IMR-90 (cell line): Measurements from ENCODE around the gene NANOGP8. TPM values are rescaled to one million over a fixed set of nuclear protein-coding genes. Genes with fewer than 3 reads are reported as not detected.

Experiments used
- ATAC-seq: fragments of 200-7000 bp; cut with Tn5 transposase; 2 replicates; pipeline ENCODE4 v1.9.1; 2020; ENCODE audit warnings: low read depth, mild to moderate bottlenecking, moderate library complexity
- BruUV-seq: library from RNA; stranded (reverse); fragments of 400-500 nt; replicated peaks from 2 replicates; lab custom pipeline; 2021; lab: Mats Ljungman, UMichigan
- CTCF ChIA-PET: fragments of 300-600 bp; formaldehyde crosslinking; extraction: SDS; loops from one replicate; lab custom pipeline; 2021; ENCODE audit warnings: antibody characterized with exemption; lab: Yijun Ruan, JAX
- POLR2A ChIA-PET: fragments of 300-600 bp; sonication (Branson Sonifier 250); formaldehyde crosslinking; loops from one replicate; lab custom pipeline; 2022; ENCODE audit warnings: antibody characterized with exemption; ENCODE audit not compliant: unreplicated experiment; lab: Charles Lee
- DNase-seq: peaks from one replicate; pipeline ENCODE4 v3.0.0; 2013
- H2AFZ ChIP-seq: replicated peaks from 2 replicates; pipeline ENCODE3; 2013; ENCODE audit warnings: low read length, mild to moderate bottlenecking; ENCODE audit not compliant: poor library complexity
- H2AK5ac ChIP-seq: 2 replicates; pipeline ENCODE4 v1.6.1; 2013; ENCODE audit warnings: low read depth, low read length, inconsistent platforms
- H2AK9ac ChIP-seq: replicated peaks from 2 replicates; pipeline ENCODE3; 2013; ENCODE audit warnings: mild to moderate bottlenecking, low read depth, low read length, moderate library complexity; ENCODE audit not compliant: poor library complexity
- H2BK120ac ChIP-seq: 2 replicates; pipeline ENCODE4 v1.6.1; 2013; ENCODE audit warnings: low read depth, low read length, inconsistent platforms
- H2BK15ac ChIP-seq: 3 replicates; pipeline ENCODE4 v1.6.1; 2013; ENCODE audit warnings: low read depth, low read length, inconsistent platforms
- H2BK20ac ChIP-seq: 2 replicates; pipeline ENCODE4 v1.6.1; 2013; ENCODE audit warnings: low read depth, mild to moderate bottlenecking, inconsistent platforms, low read length, moderate library complexity
- H2BK5ac ChIP-seq: 2 replicates; pipeline ENCODE4 v1.6.1; 2013; ENCODE audit warnings: mild to moderate bottlenecking, low read depth, low read length, inconsistent platforms; ENCODE audit not compliant: poor library complexity, severe bottlenecking
- H3K14ac ChIP-seq: replicated peaks from 2 replicates; pipeline ENCODE4 v1.6.1; 2013; ENCODE audit warnings: low read depth, low read length, inconsistent platforms
- H3K18ac ChIP-seq: 2 replicates; pipeline ENCODE4 v1.6.1; 2013; ENCODE audit warnings: low read depth, low read length, control low read depth
- H3K23ac ChIP-seq: 2 replicates; pipeline ENCODE4 v1.6.1; 2013; ENCODE audit warnings: low read depth, low read length, inconsistent platforms
- H3K27ac ChIP-seq: 2 replicates; pipeline ENCODE4 v1.5.1; 2013; ENCODE audit warnings: mild to moderate bottlenecking, control low read depth, low read length; ENCODE audit not compliant: insufficient read depth
- H3K27me3 ChIP-seq: 2 replicates; pipeline ENCODE4 v1.6.1; 2013; ENCODE audit warnings: low read length; ENCODE audit not compliant: control insufficient read depth, insufficient read depth
- H3K36me3 ChIP-seq: 2 replicates; pipeline ENCODE4 v1.6.1; 2013; ENCODE audit warnings: low read length, mixed read lengths; ENCODE audit not compliant: control insufficient read depth, insufficient read depth
- H3K4ac ChIP-seq: 2 replicates; pipeline ENCODE4 v1.6.1; 2013; ENCODE audit warnings: low read depth, low read length, inconsistent platforms
- H3K4me1 ChIP-seq: 2 replicates; pipeline ENCODE4 v1.6.1; 2013; ENCODE audit warnings: low read length, mixed read lengths; ENCODE audit not compliant: control insufficient read depth, insufficient read depth
- H3K4me2 ChIP-seq: 2 replicates; pipeline ENCODE4 v1.6.1; 2013; ENCODE audit warnings: low read depth, mild to moderate bottlenecking, control low read depth, low read length, moderate library complexity
- H3K4me3 ChIP-seq: 2 replicates; pipeline ENCODE4 v1.5.1; 2013; ENCODE audit warnings: low read depth, mild to moderate bottlenecking, control low read depth, low read length, moderate library complexity; ENCODE audit not compliant: insufficient read depth
- H3K56ac ChIP-seq: 2 replicates; pipeline ENCODE4 v1.6.1; 2013; ENCODE audit warnings: low read length, inconsistent platforms; ENCODE audit not compliant: insufficient read depth; ENCODE audit errors: extremely low read depth
- H3K79me1 ChIP-seq, 2 experiments: 2 replicates each; pipeline ENCODE4 v1.6.1; 2013; ENCODE audit warnings: low read length in 2 of 2, inconsistent platforms in 1 of 2, low read depth in 1 of 2
- H3K9ac ChIP-seq: 2 replicates; pipeline ENCODE4 v1.6.1; 2013; ENCODE audit warnings: low read depth, low read length, control low read depth
- H3K9me1 ChIP-seq: 2 replicates; pipeline ENCODE4 v1.6.1; 2013; ENCODE audit warnings: low read length, inconsistent platforms; ENCODE audit not compliant: insufficient read depth
- H3K9me3 ChIP-seq: 2 replicates; pipeline ENCODE4 v1.6.1; 2013; ENCODE audit warnings: low read length; ENCODE audit not compliant: control insufficient read depth, insufficient read depth
- H4K20me1 ChIP-seq: 2 replicates; pipeline ENCODE4 v1.6.1; 2013; ENCODE audit warnings: low read length, inconsistent platforms; ENCODE audit not compliant: insufficient read depth
- H4K5ac ChIP-seq: 2 replicates; pipeline ENCODE4 v1.6.1; 2013; ENCODE audit warnings: mild to moderate bottlenecking, low read depth, low read length, control low read depth
- H4K8ac ChIP-seq, 2 experiments: 2 replicates each; pipeline ENCODE4 v1.6.1; 2013; ENCODE audit warnings: low read depth in 2 of 2, low read length in 2 of 2, control low read depth in 1 of 2, inconsistent platforms in 1 of 2
- H4K91ac ChIP-seq: 2 replicates; pipeline ENCODE4 v1.6.1; 2013; ENCODE audit warnings: low read depth, low read length, inconsistent platforms; ENCODE audit not compliant: insufficient read depth
- BHLHE40 ChIP-seq: fragments of 150-350 bp; IDR thresholded peaks from 2 replicates; pipeline ENCODE4 v1.6.1; 2016; ENCODE audit warnings: mild to moderate bottlenecking, low read depth, low read length
- CEBPB ChIP-seq: IDR thresholded peaks from 2 replicates; pipeline ENCODE4 v1.6.1; 2012; ENCODE audit warnings: low read depth, low read length, improper control_type of control experiment
- ELK1 ChIP-seq: fragments of 150-350 bp; IDR thresholded peaks from 2 replicates; pipeline ENCODE4 v1.6.1; 2016; ENCODE audit warnings: low read depth, mild to moderate bottlenecking, low read length, moderate library complexity, borderline replicate concordance
- MAFK ChIP-seq: IDR thresholded peaks from 2 replicates; pipeline ENCODE4 v1.6.1; 2012; ENCODE audit warnings: low read depth, low read length, improper control_type of control experiment
- MAZ ChIP-seq: IDR thresholded peaks from 2 replicates; pipeline ENCODE4 v1.6.1; 2012; ENCODE audit warnings: low read depth, mild to moderate bottlenecking, low read length, improper control_type of control experiment, moderate library complexity, borderline replicate concordance
- MXI1 ChIP-seq: IDR thresholded peaks from 2 replicates; pipeline ENCODE4 v1.6.1; 2012; ENCODE audit warnings: low read depth, mild to moderate bottlenecking, low read length, moderate library complexity, borderline replicate concordance
- POLR2A ChIP-seq: IDR thresholded peaks from 2 replicates; pipeline ENCODE4 v1.6.1; 2012; ENCODE audit warnings: mild to moderate bottlenecking, low read depth, low read length
- RAD21 ChIP-seq: IDR thresholded peaks from 2 replicates; pipeline ENCODE4 v1.6.1; 2012; ENCODE audit warnings: low read length, improper control_type of control experiment
- RFX5 ChIP-seq: IDR thresholded peaks from 2 replicates; pipeline ENCODE4 v1.8.0; 2012; ENCODE audit warnings: low read depth, mild to moderate bottlenecking, low read length, moderate library complexity
- WGBS, 2 experiments: methylation state at CpG; one replicate each; pipeline versions ENCODE4 v1.1.5 to v1.1.7; 2013; ENCODE audit warnings: missing lambda C conversion rate in 2 of 2; ENCODE audit not compliant: insufficient read length in 1 of 2; ENCODE audit errors: extremely low coverage in 2 of 2; 5-methylcytosine and 5-hydroxymethylcytosine counted together
- dilution Hi-C: fragments of 300-500 bp; cut with HindIII; formaldehyde crosslinking; loops from one replicate; pipeline ENCODE4 v1.14.3; 2018; ENCODE audit warnings: low sequenced_read_pairs; ENCODE audit not compliant: unreplicated experiment
- in situ Hi-C: fragments of 300-500 bp; cut with MboI; formaldehyde crosslinking; loops from 3 replicates; pipeline ENCODE4 v1.14.3; 2019; ENCODE audit warnings: low sequenced_read_pairs, inconsistent platforms, mixed read lengths
- intact Hi-C: fragments of 100-400 bp; cut with micrococcal nuclease; formaldehyde crosslinking; loops from 2 replicates; pipeline ENCODE4 v1.10.0; 2022
- polyA plus RNA-seq, 3 experiments: library from polyadenylated mRNA; depleted of rRNA; stranded (reverse); fragments of >200 nt; gene quantifications; 2 replicates each; pipeline ENCODE4 v1.2.3, GENCODE V29; 2012; ENCODE audit warnings: low replicate concordance in 1 of 3
- total RNA-seq: library from RNA; depleted of rRNA; stranded (reverse); fragments of >200 nt; gene quantifications from 2 replicates; pipeline ENCODE4 v1.2.3, GENCODE V29; 2012

NANOGP8 gene
- total and polyA plus RNA-seq, 2 of the 4 experiments (the other 2 are of a cell fraction): not detected

GRCh38 chr15:35107561-35107960 lies 22.5 kb upstream of the NANOGP8 start:
- H3K56ac ChIP-seq: no peak overlapping the region
- no peak for DNase-seq
- intact Hi-C loops: no loop called here
- H3K14ac ChIP-seq: no peak overlapping the region
- no peak overlapping the region for H2AFZ ChIP-seq
- no peak overlapping the region for H3K27ac ChIP-seq
- H2AK9ac ChIP-seq: no peak overlapping the region
- in situ Hi-C loops: no loop called here
- ChIA-PET CTCF (no interaction called here), POLR2A (no interaction called here)
- H2BK5ac ChIP-seq: no peak overlapping the region
- BruUV-seq: no TSS peak
- no peaks in the 10 kb centered on the region for H3K36me3 ChIP-seq
- dilution Hi-C loops: no loop called here
- no peak overlapping the region for H3K4me3 ChIP-seq
- no peak overlapping the region for H4K5ac ChIP-seq
- no peak for TF ChIP-seq MAFK
- TF ChIP-seq BHLHE40: no peak
- no peak for TF ChIP-seq RAD21
- no peak for TF ChIP-seq MAZ
- no peak for TF ChIP-seq MXI1
- TF ChIP-seq CEBPB: no peak
- no peak for TF ChIP-seq RFX5
- no peak for TF ChIP-seq ELK1
- no peak for TF ChIP-seq POLR2A
- H2BK15ac ChIP-seq: no peak overlapping the region
- H4K20me1 ChIP-seq: no peaks in the 10 kb centered on the region
- no peak overlapping the region for H3K23ac ChIP-seq
- H3K4me1 ChIP-seq: peaks cover 5% of the 10 kb centered on the region; the same call in 1 of the 2 replicates
- no peaks in the 10 kb centered on the region for H3K79me1 ChIP-seq
- no peaks in the 10 kb centered on the region for H3K9me3 ChIP-seq
- H2BK20ac ChIP-seq: no peak overlapping the region
- no CpG with 5 or more reads among the region's 5 CpGs for WGBS, 2 experiments
- no peak overlapping the region for H3K4ac ChIP-seq
- H3K9ac ChIP-seq: no peak overlapping the region
- H2AK5ac ChIP-seq: no peak overlapping the region
- no peak overlapping the region for H3K18ac ChIP-seq
- no peaks in the 10 kb centered on the region for H3K9me1 ChIP-seq
- H4K91ac ChIP-seq: no peak overlapping the region
- no peak for ATAC-seq
- H2BK120ac ChIP-seq: no peak overlapping the region
- H3K4me2 ChIP-seq: no peak overlapping the region
- no peak overlapping the region for H4K8ac ChIP-seq
- H3K27me3 ChIP-seq: no peaks in the 10 kb centered on the region
